Endodermal cell (in vitro differentiated cells): ENCODE results near the gene OR5K4. TPM values are rescaled to one million over a fixed set of nuclear protein-coding genes. Genes with fewer than 3 reads are reported as not detected.

ENCODE experiments used
- DNase-seq: peaks from one replicate; pipeline ENCODE4 v3.0.0-alpha.2; 2017
- H3K27ac ChIP-seq: 2 replicates; pipeline ENCODE4 v1.5.1; 2013; ENCODE audit warnings: mild to moderate bottlenecking, low read depth, low read length, moderate library complexity
- H3K27me3 ChIP-seq: 2 replicates; pipeline ENCODE4 v1.6.1; 2013; ENCODE audit warnings: mild to moderate bottlenecking, low read length, moderate library complexity; ENCODE audit not compliant: insufficient read depth, control insufficient read depth, poor library complexity, severe bottlenecking
- H3K36me3 ChIP-seq: 2 replicates; pipeline ENCODE4 v1.7.0; 2013; ENCODE audit warnings: mild to moderate bottlenecking, low read length, moderate library complexity; ENCODE audit not compliant: control insufficient read depth, insufficient read depth
- H3K4me1 ChIP-seq: one replicate; pipeline ENCODE4 v1.7.0; 2013; ENCODE audit warnings: low read length; ENCODE audit not compliant: control insufficient read depth, insufficient read depth
- H3K4me3 ChIP-seq: 2 replicates; pipeline ENCODE4 v1.5.1; 2013; ENCODE audit warnings: mild to moderate bottlenecking, low read length, moderate library complexity
- H3K9ac ChIP-seq: 2 replicates; pipeline ENCODE4 v1.6.1; 2013; ENCODE audit warnings: mild to moderate bottlenecking, low read length, moderate library complexity; ENCODE audit not compliant: poor library complexity, severe bottlenecking; ENCODE audit errors: extremely low read depth
- H3K9me3 ChIP-seq: 2 replicates; pipeline ENCODE4 v1.6.1; 2013; ENCODE audit warnings: mild to moderate bottlenecking, low read length, moderate library complexity; ENCODE audit not compliant: control insufficient read depth
- H3K27ac Mint-ChIP-seq: 2 replicates; pipeline ENCODE4 v1.8.0; 2020; ENCODE audit warnings: mixed read lengths
- H3K27me3 Mint-ChIP-seq: 2 replicates; pipeline ENCODE4 v1.8.0; 2021; ENCODE audit warnings: mild to moderate bottlenecking, mixed read lengths; ENCODE audit not compliant: insufficient read depth
- H3K36me3 Mint-ChIP-seq: 2 replicates; pipeline ENCODE4 v1.8.0; 2020; ENCODE audit warnings: low read depth, mixed read lengths
- H3K4me1 Mint-ChIP-seq: 2 replicates; pipeline ENCODE4 v1.8.0; 2020; ENCODE audit warnings: mixed read lengths
- H3K4me3 Mint-ChIP-seq: 2 replicates; pipeline ENCODE4 v1.8.0; 2020; ENCODE audit warnings: mild to moderate bottlenecking, moderate library complexity, mixed read lengths
- H3K9me3 Mint-ChIP-seq: 2 replicates; pipeline ENCODE4 v1.8.0; 2020; ENCODE audit warnings: mild to moderate bottlenecking, mixed read lengths
- WGBS, 2 experiments: methylation state at CpG; one replicate each; pipeline versions ENCODE4 v1.1.5 to v1.1.7; 2013; ENCODE audit warnings: missing lambda C conversion rate in 2 of 2, mixed read lengths in 1 of 2; ENCODE audit not compliant: insufficient coverage in 1 of 2, insufficient read length in 1 of 2; 5-methylcytosine and 5-hydroxymethylcytosine counted together
- total RNA-seq, 2 donors: library from RNA; stranded (reverse); fragmentation: NEBNext Ultra II Directional in 1 of 2; extraction: Animal tissue kit (Norgen Biotek cat#: 25700) in 1 of 2; gene quantifications; 2 replicates in 1 of 2; 3 replicates in 1 of 2; pipeline ENCODE4 v1.2.1, GENCODE V29; 2021
- TF ChIP-seq, protein P1 (sequence below): fragments of 200-600 bp; sonication (generic); conservative IDR thresholded peaks from 2 replicates; pipeline ENCODE4 v1.5.0; 2021; ENCODE audit warnings: antibody characterized with exemption, mild to moderate bottlenecking

OR5K4 gene
- total RNA-seq, 2 donors from 2014 or later: not detected

DNA sequence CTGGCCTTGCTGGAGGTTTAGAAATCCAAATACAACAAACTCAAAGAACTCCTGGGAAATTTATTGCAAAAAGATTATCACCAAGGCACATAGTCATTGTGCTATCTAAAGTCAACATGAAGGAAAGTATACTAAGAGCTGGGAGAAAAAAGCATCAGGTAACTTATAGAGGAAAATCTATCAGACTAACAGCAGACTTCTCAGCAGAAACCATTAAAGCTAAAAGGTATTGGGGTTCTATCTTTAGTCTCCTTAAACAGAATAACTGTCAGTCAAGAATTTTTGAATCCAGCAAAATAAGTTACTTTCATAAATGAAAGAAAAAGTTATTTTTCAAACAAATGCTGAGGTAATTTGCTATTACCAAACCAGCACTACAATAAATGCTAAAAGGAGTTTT is 44.9 kb downstream of the OR5K4 start:
- TF ChIP-seq, protein P1, sequence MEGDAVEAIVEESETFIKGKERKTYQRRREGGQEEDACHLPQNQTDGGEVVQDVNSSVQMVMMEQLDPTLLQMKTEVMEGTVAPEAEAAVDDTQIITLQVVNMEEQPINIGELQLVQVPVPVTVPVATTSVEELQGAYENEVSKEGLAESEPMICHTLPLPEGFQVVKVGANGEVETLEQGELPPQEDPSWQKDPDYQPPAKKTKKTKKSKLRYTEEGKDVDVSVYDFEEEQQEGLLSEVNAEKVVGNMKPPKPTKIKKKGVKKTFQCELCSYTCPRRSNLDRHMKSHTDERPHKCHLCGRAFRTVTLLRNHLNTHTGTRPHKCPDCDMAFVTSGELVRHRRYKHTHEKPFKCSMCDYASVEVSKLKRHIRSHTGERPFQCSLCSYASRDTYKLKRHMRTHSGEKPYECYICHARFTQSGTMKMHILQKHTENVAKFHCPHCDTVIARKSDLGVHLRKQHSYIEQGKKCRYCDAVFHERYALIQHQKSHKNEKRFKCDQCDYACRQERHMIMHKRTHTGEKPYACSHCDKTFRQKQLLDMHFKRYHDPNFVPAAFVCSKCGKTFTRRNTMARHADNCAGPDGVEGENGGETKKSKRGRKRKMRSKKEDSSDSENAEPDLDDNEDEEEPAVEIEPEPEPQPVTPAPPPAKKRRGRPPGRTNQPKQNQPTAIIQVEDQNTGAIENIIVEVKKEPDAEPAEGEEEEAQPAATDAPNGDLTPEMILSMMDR: no peak
- H3K4me3 ChIP-seq: no peak overlapping the region
- Mint-ChIP-seq H3K27ac (no peak overlapping the region), H3K4me3 (no peak overlapping the region), H3K4me1 (no peaks in the 10 kb centered on the region), H3K36me3 (peaks cover 2% of the 10 kb centered on the region), H3K27me3 (no peaks in the 10 kb centered on the region), H3K9me3 (peaks cover 42% of the 10 kb centered on the region)
- H3K27me3 ChIP-seq: no peaks in the 10 kb centered on the region
- DNase-seq: no peak
- no peak overlapping the region for H3K9ac ChIP-seq
- no peaks in the 10 kb centered on the region for H3K36me3 ChIP-seq
- no peak overlapping the region for H3K27ac ChIP-seq
- H3K4me1 ChIP-seq: no peaks in the 10 kb centered on the region
- H3K9me3 ChIP-seq: peaks cover 25% of the 10 kb centered on the region

DNA sequence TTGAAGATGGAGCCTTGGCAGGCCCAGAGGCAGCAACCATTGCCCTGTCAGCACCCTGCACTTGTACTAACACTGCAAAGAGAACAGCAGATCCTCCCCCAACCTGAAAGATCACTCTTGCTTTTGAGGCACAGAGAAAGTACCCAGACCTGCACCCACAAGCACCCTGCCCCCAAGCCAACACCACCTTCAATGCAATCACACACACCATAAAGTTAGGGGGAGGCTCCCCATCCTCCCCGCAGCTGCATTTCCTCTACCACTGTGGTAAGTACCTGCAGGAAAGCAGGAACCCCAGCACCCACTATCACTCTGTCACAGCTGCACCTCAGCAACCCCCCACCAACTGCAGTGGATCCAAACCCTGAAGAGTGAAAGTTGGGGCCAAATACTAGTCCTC is 48.9 kb downstream of the OR5K4 start:
- Histone ChIP-seq H3K27me3 (no peaks in the 10 kb centered on the region), H3K9ac (no peak overlapping the region), H3K4me1 (no peaks in the 10 kb centered on the region), H3K27ac (no peak overlapping the region), H3K9me3 (peaks cover 35% of the 10 kb centered on the region), H3K36me3 (no peaks in the 10 kb centered on the region), H3K4me3 (no peak overlapping the region)
- Mint-ChIP-seq H3K36me3 (peaks cover 4% of the 10 kb centered on the region), H3K27me3 (no peaks in the 10 kb centered on the region), H3K9me3 (peaks cover 76% of the 10 kb centered on the region), H3K27ac (no peak overlapping the region), H3K4me1 (no peaks in the 10 kb centered on the region), H3K4me3 (no peak overlapping the region)
- WGBS, 2 experiments: 91% methylated on average over 1 of the region's 1 CpG; no CpG with 5 or more reads in 1 of the 2 experiments
- TF ChIP-seq, protein P1: no peak
- DNase-seq: no peak

DNA sequence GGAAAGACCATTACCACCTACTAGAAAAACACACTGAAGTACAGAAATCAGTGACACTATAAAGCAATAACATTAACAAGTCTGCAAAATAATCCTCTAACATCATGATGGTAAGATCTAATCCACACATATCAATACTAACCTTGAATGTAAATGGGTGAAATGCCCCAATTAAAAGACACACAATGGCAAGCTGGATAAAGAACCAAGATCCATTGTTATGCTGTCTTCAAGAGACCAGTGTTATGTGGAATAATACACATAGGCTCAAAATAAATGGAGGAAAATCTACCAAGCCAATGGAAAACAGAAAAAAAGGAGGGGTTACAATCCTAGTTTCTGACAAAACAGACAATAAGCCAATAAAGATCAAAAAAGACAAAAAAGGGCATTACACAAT is 50.4 kb downstream of the OR5K4 start:
- DNase-seq: no peak
- no peaks in the 10 kb centered on the region for H3K4me1 Mint-ChIP-seq
- no peak overlapping the region for H3K27ac ChIP-seq
- peaks cover 20% of the 10 kb centered on the region for H3K9me3 ChIP-seq
- H3K4me3 ChIP-seq: no peak overlapping the region
- H3K27ac Mint-ChIP-seq: no peak overlapping the region
- H3K9ac ChIP-seq: no peak overlapping the region
- H3K9me3 Mint-ChIP-seq: peaks cover 70% of the 10 kb centered on the region
- no peaks in the 10 kb centered on the region for H3K36me3 ChIP-seq
- H3K27me3 Mint-ChIP-seq: no peaks in the 10 kb centered on the region
- H3K4me3 Mint-ChIP-seq: no peak overlapping the region
- TF ChIP-seq, protein P1: no peak
- H3K27me3 ChIP-seq: no peaks in the 10 kb centered on the region
- H3K36me3 Mint-ChIP-seq: peaks cover 2% of the 10 kb centered on the region
- H3K4me1 ChIP-seq: no peaks in the 10 kb centered on the region

Other genes starting within 250 kb of the OR5K4 start
- gene OR5H1, start 223.1 kb upstream of the OR5K4 start, total RNA-seq: under 1 TPM; 0.09 to 0.22 TPM
- gene OR5H14, start 206.4 kb upstream of the OR5K4 start, total RNA-seq: not detected
- gene OR5H15, start 187.2 kb upstream of the OR5K4 start, total RNA-seq: not detected
- not detected for gene OR5H6, start 89.6 kb upstream of the OR5K4 start, total RNA-seq
- gene OR5H2, start 71.3 kb upstream of the OR5K4 start, total RNA-seq: not detected
- not detected for gene OR5K3, start 36.8 kb downstream of the OR5K4 start, total RNA-seq
- not detected for gene OR5K1, start 109.3 kb downstream of the OR5K4 start, total RNA-seq
- not detected for gene OR5K2, start 143.8 kb downstream of the OR5K4 start, total RNA-seq
- gene CLDND1, start 169.0 kb downstream of the OR5K4 start, total RNA-seq: 100 to 1,000 TPM in 1 of 2 donors, 10 to 100 TPM in 1; 97.7 to 106 TPM
- not detected for gene GPR15, start 178.1 kb downstream of the OR5K4 start, total RNA-seq
- 10 to 100 TPM; 18.0 to 20.3 TPM for gene CPOX, start 239.8 kb downstream of the OR5K4 start, total RNA-seq